Mesothelial cell of epicardium (in vitro differentiated cells): ENCODE results near the gene AHCYL2. TPM values are rescaled to one million over a fixed set of nuclear protein-coding genes. Genes with fewer than 3 reads are reported as not detected.
"Not testable (repeated sequence)": the region's sequence is repeated elsewhere in the genome, so short reads cannot be mapped to it uniquely, and the experiment has no call there.

ENCODE experiments used
- DNase-seq, 2 experiments: peaks; one replicate each; pipeline ENCODE4 v3.0.0; 2021; ENCODE audit warnings: low spot score in 2 of 2; ENCODE audit not compliant: unreplicated experiment in 2 of 2
- H3K27ac Mint-ChIP-seq: 2 replicates; pipeline ENCODE4 v1.8.0; 2021; ENCODE audit warnings: mixed read lengths
- H3K27me3 Mint-ChIP-seq: 2 replicates; pipeline ENCODE4 v1.8.0; 2021; ENCODE audit warnings: low read depth, mixed read lengths
- H3K36me3 Mint-ChIP-seq: 2 replicates; pipeline ENCODE4 v1.8.0; 2021; ENCODE audit warnings: mixed read lengths
- H3K4me1 Mint-ChIP-seq: 2 replicates; pipeline ENCODE4 v1.8.0; 2021; ENCODE audit warnings: mixed read lengths
- H3K4me3 Mint-ChIP-seq: 2 replicates; pipeline ENCODE4 v1.8.0; 2021; ENCODE audit warnings: mild to moderate bottlenecking, moderate library complexity, mixed read lengths
- H3K9me3 Mint-ChIP-seq: 2 replicates; pipeline ENCODE4 v1.8.0; 2021; ENCODE audit warnings: mixed read lengths
- total RNA-seq: library from RNA; stranded (reverse); gene quantifications from 3 replicates; pipeline ENCODE4 v1.2.1, GENCODE V29; 2021
- TF ChIP-seq, protein P1 (sequence below): fragments of 200-600 bp; sonication (generic); IDR thresholded peaks from one replicate; pipeline ENCODE4 v1.5.0; 2021; ENCODE audit warnings: antibody characterized with exemption; ENCODE audit not compliant: unreplicated experiment

AHCYL2 gene
- total RNA-seq, 1 donor from 2014 or later, result 22.8 TPM

DNA sequence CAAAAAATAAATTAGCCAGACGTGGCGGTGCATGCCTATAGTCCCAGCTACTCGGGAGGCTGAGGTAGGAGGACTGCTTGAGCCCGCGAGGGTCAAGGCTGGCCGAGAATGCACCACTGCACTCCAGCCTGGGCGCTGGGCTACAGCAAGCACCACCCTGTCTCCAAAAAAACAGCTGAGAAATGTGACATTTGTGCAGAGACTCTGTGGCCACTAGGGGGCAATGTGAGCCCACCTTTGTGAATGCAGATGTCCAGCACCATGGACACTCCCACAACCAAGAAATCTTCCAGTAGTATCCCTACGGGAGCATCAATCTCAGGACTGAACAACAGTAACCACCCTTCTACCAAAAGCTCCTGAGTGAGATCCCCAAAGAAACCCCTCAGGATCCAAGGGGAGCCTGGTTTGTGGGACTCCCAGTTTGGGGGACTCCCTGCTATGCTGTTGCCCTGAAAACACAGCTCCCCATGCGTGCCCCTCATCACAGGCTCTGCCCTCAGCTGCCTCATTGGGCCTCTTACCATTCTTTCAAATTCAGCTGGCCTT lies 6.2 kb upstream of the AHCYL2 start:
- peaks cover 7% of the 10 kb centered on the region for H3K4me1 Mint-ChIP-seq

DNA sequence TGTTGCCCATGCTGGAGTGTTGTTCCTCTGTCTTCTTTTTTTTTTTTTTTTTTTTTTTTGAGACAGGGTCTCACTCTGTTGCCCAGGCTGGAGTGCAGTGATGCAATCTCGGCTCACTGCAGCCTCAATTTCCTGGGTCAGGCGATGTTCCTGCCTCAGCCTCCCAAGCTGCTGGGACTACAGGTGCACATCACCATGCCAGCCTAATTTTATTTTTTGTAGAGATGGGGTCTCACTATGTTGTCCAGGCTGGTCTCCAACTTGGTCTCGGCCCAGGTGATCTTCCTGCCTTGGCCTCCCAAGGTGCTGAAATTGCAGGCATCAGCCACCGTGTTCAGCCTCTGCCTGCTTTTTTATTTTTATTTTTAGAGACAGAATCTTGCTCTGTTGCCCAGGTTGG lies 5.7 kb upstream of the AHCYL2 start:
- not testable (repeated sequence) for H3K27ac Mint-ChIP-seq, H3K4me3 Mint-ChIP-seq, H3K27me3 Mint-ChIP-seq, H3K4me1 Mint-ChIP-seq, DNase-seq, H3K9me3 Mint-ChIP-seq
- peaks cover 11% of the 10 kb centered on the region for H3K36me3 Mint-ChIP-seq

More for the DNA sequence above, 6.2 kb upstream of the AHCYL2 start:
- H3K27me3 Mint-ChIP-seq, result no peaks in the 10 kb centered on the region
- no peaks in the 10 kb centered on the region for H3K9me3 Mint-ChIP-seq
- peak; percentile 65 to 83 for DNase-seq
- TF ChIP-seq, protein P1, sequence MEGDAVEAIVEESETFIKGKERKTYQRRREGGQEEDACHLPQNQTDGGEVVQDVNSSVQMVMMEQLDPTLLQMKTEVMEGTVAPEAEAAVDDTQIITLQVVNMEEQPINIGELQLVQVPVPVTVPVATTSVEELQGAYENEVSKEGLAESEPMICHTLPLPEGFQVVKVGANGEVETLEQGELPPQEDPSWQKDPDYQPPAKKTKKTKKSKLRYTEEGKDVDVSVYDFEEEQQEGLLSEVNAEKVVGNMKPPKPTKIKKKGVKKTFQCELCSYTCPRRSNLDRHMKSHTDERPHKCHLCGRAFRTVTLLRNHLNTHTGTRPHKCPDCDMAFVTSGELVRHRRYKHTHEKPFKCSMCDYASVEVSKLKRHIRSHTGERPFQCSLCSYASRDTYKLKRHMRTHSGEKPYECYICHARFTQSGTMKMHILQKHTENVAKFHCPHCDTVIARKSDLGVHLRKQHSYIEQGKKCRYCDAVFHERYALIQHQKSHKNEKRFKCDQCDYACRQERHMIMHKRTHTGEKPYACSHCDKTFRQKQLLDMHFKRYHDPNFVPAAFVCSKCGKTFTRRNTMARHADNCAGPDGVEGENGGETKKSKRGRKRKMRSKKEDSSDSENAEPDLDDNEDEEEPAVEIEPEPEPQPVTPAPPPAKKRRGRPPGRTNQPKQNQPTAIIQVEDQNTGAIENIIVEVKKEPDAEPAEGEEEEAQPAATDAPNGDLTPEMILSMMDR, result peak; percentile 96
- no peak overlapping the region for H3K4me3 Mint-ChIP-seq
- peaks cover 15% of the 10 kb centered on the region for H3K36me3 Mint-ChIP-seq
- no peak overlapping the region for H3K27ac Mint-ChIP-seq

- Mint-ChIP-seq H3K4me3 (no peak overlapping the region), H3K9me3 (no peaks in the 10 kb centered on the region), H3K4me1 (peaks cover 18% of the 10 kb centered on the region), H3K27ac (no peak overlapping the region), H3K36me3 (peaks cover 2% of the 10 kb centered on the region), H3K27me3 (no peaks in the 10 kb centered on the region)
- TF ChIP-seq, protein P1, result no peak
- DNase-seq, result no peak
Observed at GRCh38 chr7:129222064-129222463, 2.8 kb upstream of the AHCYL2 start.

GRCh38 chr7:129225206-129225930 lies 538 bp downstream of the AHCYL2 start:
- Mint-ChIP-seq H3K27me3 (no peaks in the 10 kb centered on the region), H3K4me1 (peaks cover 26% of the 10 kb centered on the region), H3K27ac (peak overlapping the region; percentile 63), H3K36me3 (no peaks in the 10 kb centered on the region), H3K4me3 (peak overlapping the region; percentile 94), H3K9me3 (no peaks in the 10 kb centered on the region)
- TF ChIP-seq, protein P1, result no peak
- peak in 1 of 2 experiments; percentile 69 for DNase-seq

- DNase-seq, result no peak
- peaks cover 26% of the 10 kb centered on the region for H3K4me1 Mint-ChIP-seq
- H3K27ac Mint-ChIP-seq, result peak overlapping the region; percentile 63
- H3K4me3 Mint-ChIP-seq, result peak overlapping the region; percentile 94
- TF ChIP-seq, protein P1, result no peak
- no peaks in the 10 kb centered on the region for H3K36me3 Mint-ChIP-seq
- no peaks in the 10 kb centered on the region for H3K27me3 Mint-ChIP-seq
- H3K9me3 Mint-ChIP-seq, result no peaks in the 10 kb centered on the region
Observed at GRCh38 chr7:129225931-129226572, 1.2 kb downstream of the AHCYL2 start.
